K562 (cell line): ENCODE data around the gene DENND10. TPM values are rescaled to one million over a fixed set of nuclear protein-coding genes. Genes with fewer than 3 reads are reported as not detected.

Experiments
- ATAC-seq: fragments of 200-7000 bp; cut with Tn5 transposase; 3 replicates; pipeline ENCODE4 v1.9.1; 2020; ENCODE audit warnings: moderate library complexity
- BruUV-seq: library from RNA; stranded (reverse); fragments of 400-500 nt; replicated peaks from 2 replicates; lab custom pipeline; 2021; lab: Mats Ljungman, UMichigan
- CTCF ChIA-PET: fragments of 300-600 bp; formaldehyde crosslinking; extraction: SDS; loops from one replicate; lab custom pipeline; 2021; ENCODE audit warnings: low intra/inter-chr PET ratio; lab: Yijun Ruan, JAX
- POLR2A ChIA-PET: fragments of 300-600, 350-650 bp; sonication (Branson Sonifier 250); formaldehyde crosslinking; extraction: SDS; loops from one replicate; lab custom pipeline; 2021; ENCODE audit warnings: antibody characterized with exemption, inconsistent platforms; lab: Yijun Ruan, JAX
- DNase-seq, 4 experiments: peaks; one replicate each; pipeline versions ENCODE4 v3.0.0 to v3.0.0-alpha.2; 2011 to 2018; ENCODE audit warnings: low spot score in 3 of 4, mixed read lengths in 3 of 4; ENCODE audit errors: extremely low read depth in 1 of 4
- FAIRE-seq: peaks from 2 replicates; lab custom pipeline; 2011; peaks lifted over from hg19 to GRCh38; lab: Jason Lieb, UNC
- H2AFZ ChIP-seq: 2 replicates; pipeline ENCODE4 v1.6.0; 2011; ENCODE audit warnings: low read depth, low read length, control low read depth, inconsistent platforms
- H3K27ac ChIP-seq: fragments of 200-600 bp; 3 replicates; pipeline ENCODE4 v1.8.0; 2011; ENCODE audit warnings: low read depth, mild to moderate bottlenecking, control low read depth, inconsistent platforms, low read length, moderate library complexity, mixed read lengths; ENCODE audit errors: extremely low read depth
- H3K27me3 ChIP-seq, 2 experiments: fragments of 300-600 bp in 1 of 2; 2 replicates in 1 of 2; 3 replicates in 1 of 2; pipeline versions ENCODE4 v1.6.0 to v1.8.0; 2011; ENCODE audit warnings: inconsistent platforms in 2 of 2, low read length in 2 of 2, mild to moderate bottlenecking in 1 of 2, mixed read lengths in 1 of 2, moderate library complexity in 1 of 2; ENCODE audit not compliant: control insufficient read depth in 2 of 2, insufficient read depth in 2 of 2
- H3K36me3 ChIP-seq: fragments of 300-600 bp; 3 replicates; pipeline ENCODE4 v1.8.0; 2011; ENCODE audit warnings: mild to moderate bottlenecking, low read length, inconsistent platforms; ENCODE audit not compliant: control insufficient read depth, insufficient read depth
- H3K4me1 ChIP-seq, 2 experiments: fragments of 200-600 bp in 1 of 2; replicated peaks in 1 of 2; 2 replicates in 1 of 2; 3 replicates in 1 of 2; pipeline versions ENCODE4 v1.5.1 to v1.8.0; 2011; ENCODE audit warnings: inconsistent platforms in 2 of 2, low read length in 2 of 2, mild to moderate bottlenecking in 1 of 2, mixed read lengths in 1 of 2, moderate library complexity in 1 of 2; ENCODE audit not compliant: control insufficient read depth in 2 of 2, insufficient read depth in 2 of 2
- H3K4me2 ChIP-seq: 2 replicates; pipeline ENCODE4 v1.6.1; 2011; ENCODE audit warnings: low read length, control low read depth, inconsistent platforms, mixed read lengths; ENCODE audit not compliant: insufficient read depth
- H3K4me3 ChIP-seq: fragments of 200-600 bp; sonication (generic), shearing (Covaris generic); 2 replicates; pipeline ENCODE4 v1.5.1; 2016; ENCODE audit warnings: control low read depth, inconsistent platforms
- H3K79me2 ChIP-seq: fragments of 200-600 bp; 3 replicates; pipeline ENCODE4 v1.8.0; 2011; ENCODE audit warnings: low read length, inconsistent platforms; ENCODE audit not compliant: control insufficient read depth, insufficient read depth
- H3K9ac ChIP-seq, 2 experiments: 2 replicates each; pipeline versions ENCODE4 v1.6.0 to v1.6.1; 2011; ENCODE audit warnings: low read depth in 2 of 2, low read length in 2 of 2, control low read depth in 1 of 2, inconsistent platforms in 1 of 2, mild to moderate bottlenecking in 1 of 2, mixed read lengths in 1 of 2; ENCODE audit not compliant: insufficient read depth in 1 of 2
- H3K9me1 ChIP-seq: one replicate; pipeline ENCODE4 v1.6.0; 2011; ENCODE audit warnings: inconsistent platforms, mild to moderate bottlenecking, low read length, moderate library complexity; ENCODE audit not compliant: control insufficient read depth, insufficient read depth
- H3K9me3 ChIP-seq: replicated peaks from 2 replicates; pipeline ENCODE4 v1.5.1; 2011; ENCODE audit warnings: low read depth, low read length, inconsistent platforms; ENCODE audit not compliant: control insufficient read depth, insufficient read depth
- H4K20me1 ChIP-seq: replicated peaks from 2 replicates; pipeline ENCODE4 v1.6.1; 2011; ENCODE audit warnings: low read length, inconsistent platforms, mixed read lengths; ENCODE audit not compliant: control insufficient read depth, insufficient read depth
- FOXA1 ChIP-seq: fragments of 450-650 bp; IDR thresholded peaks from 2 replicates; pipeline ENCODE4 v1.6.1; 2016; ENCODE audit warnings: mild to moderate bottlenecking, borderline replicate concordance
- MCM3 ChIP-seq: fragments of 450-650 bp; IDR thresholded peaks from 2 replicates; pipeline ENCODE4 v1.6.1; 2016
- TRIM28 ChIP-seq: fragments of 450-650 bp; IDR thresholded peaks from 2 replicates; pipeline ENCODE4 v1.6.1; 2017
- ZNF717 ChIP-seq: fragments of 250-450 bp; sonication (Bioruptor Pico); IDR thresholded peaks from 2 replicates; pipeline ENCODE4 v1.5.0; 2021
- WGBS: fragments of 100-300 bp; shearing (Covaris generic); methylation state at CpG from one replicate; pipeline ENCODE4 v1.1.6; 2016; ENCODE audit warnings: low coverage, mixed read lengths; ENCODE audit not compliant: insufficient coverage; ENCODE audit errors: missing lambda C conversion rate; 5-methylcytosine and 5-hydroxymethylcytosine counted together
- in situ Hi-C: fragments of 300-500 bp; cut with MboI; formaldehyde crosslinking; loops from 4 replicates; pipeline ENCODE4 v1.15.0; 2018; ENCODE audit warnings: inconsistent platforms, mixed read lengths
- intact Hi-C: fragments of 100-400 bp; cut with micrococcal nuclease; formaldehyde crosslinking; loops from 2 replicates; pipeline ENCODE4 v1.14.2; 2022
- polyA plus RNA-seq, 8 experiments: library from polyadenylated mRNA; depleted of rRNA in 4 of 8; stranded (reverse) in 5 of 8; unstranded in 3 of 8; fragments of >200 nt; fragmentation: Nextera tagmentation in 2 of 8; fragmentation: Illumina TruSeq in 1 of 8; extraction: Ambion mirVana in 2 of 8; extraction: Trizol in 1 of 8; gene quantifications; 2 replicates each; pipeline versions ENCODE4 v1.2.1 to v1.2.3, GENCODE V29; 2011 to 2014; ENCODE audit warnings: inconsistent platforms in 1 of 8, missing spikeins in 1 of 8
- total RNA-seq, 7 experiments: library from RNA; depleted of rRNA in 6 of 7; stranded (reverse); fragments of >200 nt in 6 of 7; fragmentation: Illumina TruSeq in 2 of 7; extraction: Trizol in 2 of 7; gene quantifications; 2 replicates each; pipeline versions ENCODE4 v1.2.1 to v1.2.3, GENCODE V29; 2011 to 2021; ENCODE audit warnings: low replicate concordance in 1 of 7
- TF ChIP-seq, protein P1 (sequence below): sonication (generic); formaldehyde crosslinking; IDR thresholded peaks from 2 replicates; pipeline ENCODE4 v1.8.0; 2022; ENCODE audit warnings: missing genetic modification reagents, mild to moderate bottlenecking, moderate library complexity, borderline replicate concordance
- TF ChIP-seq, protein P2 (sequence below): fragments of 200-800 bp; sonication (Bioruptor generic); IDR thresholded peaks from 2 replicates; pipeline ENCODE4 v1.6.1; 2017; ENCODE audit warnings: missing genetic modification characterization, missing compliant biosample characterization

The DENND10 gene
- total and polyA plus RNA-seq, 9 of the 15 experiments (the other 6 are each of a cell fraction or from before 2014, with no cell fraction given), result 9.4 to 20.0 (median 12.5) TPM

DNA sequence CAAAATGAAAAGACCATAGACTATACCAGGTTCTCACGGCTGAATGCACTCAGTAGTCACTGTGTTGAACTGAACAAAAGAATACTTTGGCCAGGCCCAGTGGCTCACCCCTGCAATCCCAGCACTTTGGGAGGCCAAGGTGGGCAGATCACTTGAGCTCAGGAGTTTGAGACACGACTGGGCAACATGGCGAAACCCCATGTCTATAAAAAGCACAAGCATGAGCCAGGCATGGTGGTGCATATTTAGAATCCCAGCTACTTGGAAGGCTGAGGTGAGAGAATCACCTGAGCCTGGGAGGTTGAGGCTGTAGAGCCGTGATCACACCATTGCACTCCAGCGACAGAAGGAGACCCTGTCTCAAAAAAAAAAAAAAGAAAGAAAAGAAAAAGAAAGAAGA, 49.1 kb downstream of the DENND10 start:
- intact Hi-C loops, result no loop called here

More for the DNA sequence above, 49.1 kb downstream of the DENND10 start:
- 90% methylated on average over 3 of the region's 5 CpGs for WGBS
- Histone ChIP-seq H3K4me2 (no peak overlapping the region), H3K4me1 (no peaks in the 10 kb centered on the region), H3K27me3 (no peaks in the 10 kb centered on the region), H2AFZ (no peak overlapping the region), H3K36me3 (peaks cover 80% of the 10 kb centered on the region), H4K20me1 (no peaks in the 10 kb centered on the region), H3K9me3 (no peaks in the 10 kb centered on the region), H3K4me3 (no peak overlapping the region), H3K9ac (no peak overlapping the region), H3K9me1 (no peaks in the 10 kb centered on the region), H3K79me2 (no peaks in the 10 kb centered on the region), H3K27ac (no peak overlapping the region)
- ChIA-PET CTCF (no interaction called here), POLR2A (interaction anchor here (1.5 kb wide), 1 partner anchor 9 kb away, joined by 6 read pairs; no protein-coding TSS in a partner anchor)
- TF ChIP-seq TRIM28 (no peak), ZNF717 (no peak), MCM3 (no peak), FOXA1 (no peak)
- TF ChIP-seq, protein P1, sequence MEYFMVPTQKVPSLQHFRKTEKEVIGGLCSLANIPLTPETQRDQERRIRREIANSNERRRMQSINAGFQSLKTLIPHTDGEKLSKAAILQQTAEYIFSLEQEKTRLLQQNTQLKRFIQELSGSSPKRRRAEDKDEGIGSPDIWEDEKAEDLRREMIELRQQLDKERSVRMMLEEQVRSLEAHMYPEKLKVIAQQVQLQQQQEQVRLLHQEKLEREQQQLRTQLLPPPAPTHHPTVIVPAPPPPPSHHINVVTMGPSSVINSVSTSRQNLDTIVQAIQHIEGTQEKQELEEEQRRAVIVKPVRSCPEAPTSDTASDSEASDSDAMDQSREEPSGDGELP (CRISPR knock-in tag), result no peak
- TF ChIP-seq, protein P2, sequence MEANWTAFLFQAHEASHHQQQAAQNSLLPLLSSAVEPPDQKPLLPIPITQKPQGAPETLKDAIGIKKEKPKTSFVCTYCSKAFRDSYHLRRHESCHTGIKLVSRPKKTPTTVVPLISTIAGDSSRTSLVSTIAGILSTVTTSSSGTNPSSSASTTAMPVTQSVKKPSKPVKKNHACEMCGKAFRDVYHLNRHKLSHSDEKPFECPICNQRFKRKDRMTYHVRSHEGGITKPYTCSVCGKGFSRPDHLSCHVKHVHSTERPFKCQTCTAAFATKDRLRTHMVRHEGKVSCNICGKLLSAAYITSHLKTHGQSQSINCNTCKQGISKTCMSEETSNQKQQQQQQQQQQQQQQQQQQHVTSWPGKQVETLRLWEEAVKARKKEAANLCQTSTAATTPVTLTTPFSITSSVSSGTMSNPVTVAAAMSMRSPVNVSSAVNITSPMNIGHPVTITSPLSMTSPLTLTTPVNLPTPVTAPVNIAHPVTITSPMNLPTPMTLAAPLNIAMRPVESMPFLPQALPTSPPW (CRISPR knock-in tag), result no peak
- FAIRE-seq, result no peak
- no peak for DNase-seq
- in situ Hi-C loops, result no loop called here
- ATAC-seq, result no peak
- BruUV-seq, result no TSS peak
